Astrocyte of the hippocampus (primary cell): ENCODE data around the gene DUS2.

Experiments used
- DNase-seq: peaks from one replicate; pipeline ENCODE4 v3.0.0; 2011; ENCODE audit warnings: low read depth, low spot score

The DUS2 gene

DNA sequence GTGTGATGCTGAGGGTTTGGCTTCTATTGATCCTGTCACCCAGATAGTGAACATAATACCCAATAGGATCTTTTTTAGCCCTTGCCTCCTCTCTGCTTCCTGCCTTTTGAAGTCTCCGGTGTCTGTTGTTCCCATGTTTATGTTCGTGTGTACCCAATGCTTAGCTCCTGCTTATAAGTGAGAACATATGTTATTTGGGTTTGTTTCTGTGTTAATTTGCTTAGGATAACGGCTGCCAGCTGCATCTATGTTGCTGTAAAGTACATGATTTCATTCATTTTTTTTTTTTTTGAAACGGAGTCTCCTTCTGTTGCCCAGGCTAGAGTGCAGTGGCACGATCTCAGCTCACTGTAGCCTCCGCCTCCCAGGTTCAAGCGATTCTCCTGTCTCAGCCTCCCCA, 23.0 kb downstream of the DUS2 start:
- no peak for DNase-seq

DNA sequence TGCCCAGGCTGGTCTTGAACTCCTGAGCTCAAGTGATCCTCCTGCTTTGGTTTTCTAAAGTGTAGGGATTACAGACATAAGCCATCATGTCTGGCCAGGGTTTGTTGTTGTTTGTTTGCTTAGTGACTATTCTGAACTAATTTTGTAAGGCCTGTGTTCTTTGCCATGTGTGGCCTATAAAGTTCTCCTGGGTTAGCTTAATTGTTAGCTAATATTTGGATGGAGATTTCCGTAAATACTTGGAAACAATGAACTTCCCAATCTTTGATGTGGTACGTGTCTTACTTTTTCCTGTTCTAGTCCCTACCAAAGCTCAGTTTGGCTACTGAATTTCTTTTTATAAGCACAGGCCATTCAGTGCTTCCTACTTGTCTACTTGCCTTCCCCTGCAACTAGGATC, 24.9 kb downstream of the DUS2 start:
- DNase-seq, result no peak

DNA sequence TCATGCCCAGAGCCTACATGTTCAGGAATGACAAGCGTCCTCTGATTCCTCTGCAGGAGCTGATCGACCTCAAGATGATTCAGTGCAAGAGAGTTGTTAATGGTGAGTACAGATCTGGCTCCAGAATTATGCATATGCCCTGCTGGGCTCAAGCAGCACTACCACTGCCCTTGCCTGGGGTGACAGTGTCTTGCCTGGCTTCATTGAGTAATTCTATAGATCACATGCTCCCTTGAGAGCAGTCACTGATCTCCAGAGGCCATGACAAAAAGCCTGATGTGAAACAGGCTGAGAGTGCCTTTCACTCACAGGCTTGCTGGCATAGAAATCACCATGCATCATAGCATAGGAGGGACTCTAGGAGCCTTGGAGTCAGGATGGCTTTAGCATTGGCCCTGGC, 26.4 kb downstream of the DUS2 start:
- DNase-seq, result no peak

DNA sequence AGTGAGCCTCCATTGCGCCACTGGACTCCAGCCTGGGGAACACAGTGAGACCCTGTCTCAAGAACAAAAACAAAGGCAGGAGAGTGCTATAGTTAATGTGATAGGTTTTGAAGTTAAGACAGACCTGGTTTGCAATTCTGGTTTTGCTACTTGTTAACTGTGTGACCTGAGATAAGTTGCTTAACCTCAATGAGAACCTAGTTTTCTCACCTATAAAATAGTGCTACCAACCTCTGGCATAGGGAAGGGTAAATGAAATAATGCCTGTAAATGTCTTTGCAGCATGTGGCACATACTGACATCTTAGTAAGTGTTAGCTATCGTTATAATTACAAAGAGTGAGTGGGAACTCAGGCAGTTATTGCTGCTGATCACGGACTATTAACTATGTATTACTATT, 32.3 kb downstream of the DUS2 start:
- DNase-seq, result no peak

DNA sequence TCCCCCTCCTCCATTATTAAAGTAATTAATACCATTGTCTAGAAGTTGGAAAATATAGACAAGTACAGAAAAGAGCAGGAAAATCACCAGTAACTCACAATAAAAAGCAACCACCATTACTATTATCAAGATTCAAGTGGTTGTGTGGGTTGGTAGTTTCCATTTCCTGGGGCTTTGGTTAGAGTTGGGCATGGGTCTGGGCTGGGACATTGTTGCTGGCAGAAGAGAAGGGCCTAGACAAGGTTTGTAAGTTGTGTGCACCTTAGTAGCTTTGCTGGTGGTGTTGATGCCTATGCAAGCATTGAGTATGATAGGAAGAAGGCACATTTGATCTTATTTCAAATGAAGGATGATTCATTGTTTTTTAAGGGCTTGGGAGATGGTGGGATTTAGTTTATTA, 36.7 kb downstream of the DUS2 start:
- DNase-seq, result no peak

DNA sequence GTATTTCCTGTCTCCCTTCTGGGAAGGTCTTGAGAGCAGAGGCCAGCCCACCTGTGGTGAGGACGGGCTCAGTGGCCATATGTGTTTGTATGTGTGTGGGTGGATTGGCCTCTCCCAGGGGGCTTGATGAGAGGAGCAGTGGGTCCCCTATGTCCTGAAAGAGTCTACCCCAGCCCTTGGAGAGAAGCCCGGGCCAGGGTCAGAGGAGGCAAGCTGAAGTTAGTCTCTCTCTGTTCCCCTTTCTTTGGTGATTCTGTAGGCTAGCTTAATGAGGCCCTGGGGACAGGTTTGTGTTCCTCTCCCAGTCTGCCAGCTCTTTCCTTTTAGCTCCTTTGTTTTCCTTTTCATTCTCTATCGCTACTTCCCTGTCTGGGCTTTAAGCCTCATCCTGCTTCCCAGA, 38.3 kb downstream of the DUS2 start:
- no peak for DNase-seq

DNA sequence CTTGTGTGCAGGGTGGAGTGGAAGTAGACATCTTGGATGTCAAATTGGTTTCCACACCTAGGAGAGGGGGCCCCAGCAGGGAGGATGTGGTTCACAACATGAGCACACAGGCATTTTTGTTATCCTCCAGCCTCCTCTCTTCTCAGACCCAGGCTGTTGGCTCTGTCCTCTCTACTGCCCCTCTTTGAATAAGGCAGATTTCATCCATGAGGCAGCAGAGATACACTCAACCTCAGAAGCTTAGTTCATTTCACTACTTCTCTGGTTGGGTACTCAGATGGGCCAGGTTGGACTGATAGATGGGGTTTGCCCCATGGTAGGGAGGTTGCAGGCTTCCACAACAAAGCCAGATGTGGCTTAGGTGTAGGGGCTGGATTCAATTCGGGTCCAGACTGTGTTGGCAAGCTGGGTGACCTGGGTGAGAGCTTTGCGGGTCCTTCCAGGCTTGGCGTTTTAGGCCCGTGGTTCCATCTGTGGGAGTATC, 39.9 kb downstream of the DUS2 start:
- DNase-seq, result no peak

DNA sequence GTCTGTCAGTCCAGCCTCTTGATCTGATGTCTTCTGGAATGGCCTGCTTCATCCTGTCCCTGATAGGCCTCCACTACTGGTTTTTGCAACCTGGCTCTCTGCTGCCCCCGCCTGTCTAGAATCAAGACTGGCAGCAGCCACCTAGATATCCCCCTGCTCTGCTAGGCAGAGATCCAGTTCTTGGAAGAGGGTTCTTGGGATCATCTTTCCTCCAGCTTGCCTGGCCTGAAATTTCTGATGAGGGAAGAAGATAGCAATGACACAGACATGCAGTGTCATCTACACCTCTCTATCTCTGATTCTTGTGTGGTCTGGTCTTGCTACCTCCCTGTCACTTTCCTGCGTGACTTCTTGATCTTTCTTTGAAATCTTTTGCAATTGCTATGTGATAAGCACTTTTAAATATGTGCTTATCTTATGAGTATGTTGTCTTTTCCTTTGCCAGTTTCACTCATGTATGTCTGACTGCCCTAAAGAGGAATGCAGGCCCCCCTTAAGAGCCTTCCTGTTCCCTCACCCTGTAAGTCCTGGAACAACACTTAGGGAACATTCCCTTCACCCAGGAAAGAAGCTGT, 41.8 kb downstream of the DUS2 start:
- DNase-seq, result peak; percentile 83

DNA sequence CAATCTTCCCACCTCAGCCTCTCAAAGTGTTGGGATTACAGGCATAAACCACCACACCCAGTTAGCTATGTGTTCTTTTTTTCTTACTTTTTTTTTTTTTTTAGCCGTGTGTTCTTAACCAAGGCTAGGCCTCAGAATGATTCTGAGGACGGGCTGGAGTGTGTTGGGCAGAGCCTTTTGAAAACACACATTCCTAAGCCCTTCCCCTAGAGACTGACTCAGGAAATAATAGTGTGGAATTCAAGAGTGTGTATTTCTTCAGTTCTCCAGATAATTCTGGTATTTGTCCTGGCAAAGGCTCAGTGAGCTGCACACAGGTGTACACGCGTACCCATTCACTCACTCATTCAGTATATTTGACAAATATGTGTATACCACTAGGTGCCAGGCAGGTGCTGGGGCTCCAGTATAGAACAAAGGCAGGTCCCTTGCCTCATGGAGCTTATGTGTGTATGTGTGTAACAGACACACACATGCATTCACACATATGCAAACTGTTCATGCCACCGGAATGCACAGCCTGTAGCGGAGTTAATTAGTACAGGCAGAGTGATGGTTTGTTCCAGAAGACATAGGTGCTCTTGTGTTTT, 42.7 kb downstream of the DUS2 start:
- DNase-seq, result peak; percentile 90

DNA sequence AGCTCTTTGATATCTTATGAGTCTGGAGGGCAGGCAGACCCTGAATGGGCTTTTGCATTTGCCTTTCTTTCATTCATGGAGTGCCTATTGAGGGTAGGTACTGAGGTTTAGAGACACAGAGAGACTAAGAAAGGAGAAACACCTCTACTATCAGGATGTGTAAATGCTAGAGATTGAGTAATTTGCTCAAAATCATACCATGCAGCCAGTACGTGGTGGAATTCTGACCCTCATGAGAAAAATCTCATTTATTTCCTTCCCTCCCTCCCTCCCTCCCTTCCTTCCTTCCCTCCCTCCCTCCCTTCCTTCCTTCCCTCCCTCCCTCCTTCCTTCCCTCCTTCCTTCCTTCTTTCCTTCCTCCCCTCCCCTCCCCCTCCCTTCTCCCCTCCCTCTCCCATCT, 43.7 kb downstream of the DUS2 start:
- DNase-seq, result no peak

DNA sequence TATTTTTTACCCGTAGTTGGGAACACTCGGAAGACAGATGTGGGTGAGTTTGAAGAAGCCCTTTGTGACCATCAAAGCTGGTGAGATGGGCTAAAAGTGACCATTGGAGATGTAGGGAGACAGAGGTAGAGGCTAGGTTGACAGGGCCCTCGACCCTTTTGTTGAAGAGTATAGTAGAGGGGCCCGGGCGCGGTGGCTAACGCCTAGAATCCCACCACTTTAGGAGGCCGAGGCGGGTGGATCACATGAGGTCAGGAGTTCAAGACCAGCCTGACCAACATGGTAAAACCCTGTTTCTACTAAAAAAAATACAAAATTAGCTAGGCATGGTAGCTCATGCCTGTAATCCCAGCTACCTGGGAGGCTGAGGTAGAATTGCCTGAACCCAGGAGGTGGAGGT, 45.8 kb downstream of the DUS2 start:
- DNase-seq, result no peak

DNA sequence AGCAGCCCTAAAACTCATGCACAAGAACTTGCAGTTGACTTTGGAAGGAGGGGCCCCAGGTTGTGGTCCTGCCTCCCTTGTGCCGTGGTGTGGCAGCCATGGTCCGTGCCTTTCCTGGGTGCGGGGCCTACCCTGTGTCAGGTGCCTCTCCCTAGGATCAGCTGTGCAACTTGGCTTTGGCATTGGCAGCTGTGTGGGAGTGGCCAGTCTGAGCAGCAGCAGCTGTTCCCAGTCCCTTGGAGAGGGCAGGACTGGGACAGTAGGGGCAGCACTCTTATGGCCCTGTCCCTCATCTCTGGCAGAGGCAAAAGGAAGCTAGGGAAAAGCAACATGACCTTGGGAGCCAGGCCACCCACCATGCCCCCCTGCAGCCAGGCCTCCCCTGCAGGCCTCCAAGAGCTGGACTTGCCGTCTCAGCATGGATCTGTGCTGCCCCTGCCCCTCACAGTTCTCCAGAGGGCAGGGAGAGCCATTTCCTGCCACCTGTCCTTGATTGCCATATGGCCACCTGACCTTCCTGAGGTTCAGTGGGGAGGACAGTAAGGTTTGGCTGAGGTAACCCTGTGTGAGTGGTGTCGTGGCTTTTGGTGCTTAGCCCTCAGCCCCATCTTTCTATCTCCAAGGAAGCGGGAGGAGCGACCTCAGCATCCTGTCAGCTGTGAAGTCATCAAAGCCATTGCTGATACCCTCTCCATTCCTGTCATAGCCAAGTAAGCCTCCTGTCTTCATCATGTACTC, 46.6 kb downstream of the DUS2 start:
- no peak for DNase-seq

DNA sequence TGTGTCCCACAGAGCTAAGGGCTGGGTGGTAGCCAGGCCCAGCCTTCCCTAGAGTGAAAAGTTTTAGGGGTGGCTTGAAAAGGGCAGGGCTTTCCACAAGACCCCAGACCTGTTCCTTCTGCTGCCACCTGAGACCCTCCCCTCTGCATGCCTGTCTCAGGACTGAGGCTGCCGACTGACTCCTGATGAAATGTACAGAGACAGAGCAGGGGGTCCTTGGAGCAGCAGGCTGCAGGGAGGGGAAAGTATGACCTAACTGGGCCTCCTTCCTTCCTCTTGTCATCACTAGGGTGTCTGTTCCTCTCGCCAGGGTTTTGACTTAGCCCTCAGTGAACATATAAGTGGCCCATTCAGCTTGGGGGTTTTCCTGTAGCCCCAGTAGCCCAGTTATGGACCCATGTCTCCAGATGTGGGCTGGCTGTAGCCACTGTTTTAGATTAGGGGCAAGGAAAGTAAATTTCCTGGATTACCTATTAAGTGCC, 47.2 kb downstream of the DUS2 start:
- DNase-seq, result no peak

DNA sequence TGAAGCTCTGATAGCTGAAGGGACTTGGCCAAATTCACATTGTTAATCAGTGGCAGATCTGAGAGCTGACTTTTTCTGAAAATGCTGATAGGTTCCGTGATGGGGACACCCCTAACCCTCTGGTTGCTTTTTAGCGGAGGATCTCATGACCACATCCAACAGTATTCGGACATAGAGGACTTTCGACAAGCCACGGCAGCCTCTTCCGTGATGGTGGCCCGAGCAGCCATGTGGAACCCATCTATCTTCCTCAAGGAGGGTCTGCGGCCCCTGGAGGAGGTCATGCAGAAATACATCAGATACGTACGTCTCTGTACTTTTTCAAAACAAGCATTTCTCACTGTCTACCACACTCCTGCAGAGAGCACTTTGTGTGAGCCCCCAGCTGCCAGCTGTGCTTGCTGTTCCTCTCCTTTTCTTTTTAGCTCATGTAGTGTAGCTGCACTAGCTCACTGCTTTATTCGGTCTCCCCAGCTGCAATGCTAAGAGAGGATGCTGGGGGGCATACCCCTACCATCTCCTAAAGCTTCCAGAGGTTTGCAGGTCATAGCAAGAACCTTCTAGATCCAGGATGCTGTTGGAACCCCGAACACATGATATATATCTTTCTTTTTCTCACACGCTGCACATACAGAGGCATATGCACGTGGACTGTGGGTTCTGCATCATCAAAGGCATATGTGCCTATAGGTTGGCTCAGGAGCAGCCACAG, 47.9 kb downstream of the DUS2 start:
- DNase-seq, result no peak

DNA sequence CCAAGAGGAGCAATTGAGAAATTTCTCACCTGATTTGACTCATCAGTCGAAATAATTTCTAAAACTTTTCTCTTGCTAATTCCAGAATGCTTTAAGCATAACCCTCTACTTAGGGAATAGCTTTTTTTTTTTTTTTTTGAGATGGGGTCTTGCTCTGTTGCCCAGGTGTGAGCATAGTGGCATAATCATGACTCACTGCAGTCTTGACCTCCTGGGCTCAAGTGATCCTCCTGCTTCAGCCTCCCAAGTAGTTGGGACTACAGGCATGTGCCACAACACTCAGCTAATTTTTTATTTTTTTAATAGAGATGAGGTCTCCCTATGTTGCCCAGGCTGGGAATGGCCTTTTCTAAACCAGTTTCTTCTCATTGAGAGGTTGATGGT, 48.4 kb downstream of the DUS2 start:
- no peak for DNase-seq

DNA sequence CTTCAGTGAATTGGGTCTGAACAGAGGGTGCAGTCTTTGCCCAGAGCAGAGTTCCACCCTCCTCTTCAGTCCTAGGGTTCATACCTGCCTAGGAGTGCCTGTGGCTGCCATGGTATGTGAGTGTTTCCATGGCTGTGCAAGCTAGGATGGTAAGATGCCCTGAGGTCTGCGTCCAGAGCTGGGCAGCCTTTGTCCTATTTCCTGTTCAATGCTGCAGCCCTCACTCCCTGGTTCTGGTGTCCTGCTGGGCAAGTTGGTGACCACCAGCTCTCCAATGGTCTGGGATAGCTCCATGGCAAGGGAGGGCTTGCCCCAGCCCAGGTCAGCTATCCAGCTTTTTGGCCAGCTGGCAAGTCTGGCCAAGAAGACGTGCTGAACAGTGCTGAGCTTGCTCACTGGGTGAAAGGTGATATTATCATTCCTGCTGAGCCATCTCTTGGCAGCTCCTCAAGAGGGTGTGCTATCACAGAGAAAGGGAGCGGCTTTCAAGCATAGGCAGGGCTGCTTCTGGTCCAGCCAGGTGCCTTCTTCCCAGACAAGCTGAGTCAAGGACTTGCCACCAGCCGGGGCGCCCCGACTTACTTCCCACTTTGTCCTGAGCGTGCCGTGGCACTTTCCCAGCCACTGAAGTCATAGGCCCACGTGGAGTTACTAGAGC, 49.1 kb downstream of the DUS2 start:
- no peak for DNase-seq

DNA sequence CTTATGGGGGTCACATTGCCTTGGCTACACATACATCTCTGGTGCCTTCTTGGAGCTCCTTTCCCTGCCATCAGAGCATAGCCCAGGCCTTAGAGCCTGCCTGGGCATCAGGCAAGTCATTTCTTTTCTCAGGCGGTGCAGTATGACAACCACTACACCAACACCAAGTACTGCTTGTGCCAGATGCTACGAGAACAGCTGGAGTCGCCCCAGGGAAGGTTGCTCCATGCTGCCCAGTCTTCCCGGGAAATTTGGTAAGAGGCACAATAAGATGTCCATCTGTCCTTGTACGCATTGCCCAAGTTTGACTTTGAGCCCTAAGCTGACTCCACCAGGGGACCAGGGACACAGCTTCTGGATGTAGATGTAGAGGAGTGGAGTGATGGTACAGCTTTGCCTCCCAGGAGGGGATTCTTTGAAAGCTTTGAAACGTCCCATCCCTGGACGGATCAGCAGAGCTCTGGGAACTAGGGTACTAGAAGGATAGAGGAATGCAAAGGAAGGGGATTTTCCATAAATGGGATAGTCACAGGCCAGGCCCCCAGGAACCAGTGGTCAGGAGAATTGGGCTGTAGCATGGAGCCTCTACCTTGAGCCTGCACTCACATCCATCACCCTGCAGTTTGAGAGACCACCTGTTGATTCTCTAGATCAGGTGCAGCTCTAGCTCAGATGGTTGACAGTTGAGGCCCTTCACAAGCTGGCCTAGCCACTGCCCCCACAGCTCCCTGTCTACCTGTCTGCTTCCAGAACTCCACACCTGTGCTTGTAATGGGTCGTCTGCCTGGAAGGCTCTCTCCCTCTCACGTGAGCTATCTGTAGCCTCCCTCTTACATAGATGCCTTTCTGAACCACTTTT, 51.0 kb downstream of the DUS2 start:
- no peak for DNase-seq

DNA sequence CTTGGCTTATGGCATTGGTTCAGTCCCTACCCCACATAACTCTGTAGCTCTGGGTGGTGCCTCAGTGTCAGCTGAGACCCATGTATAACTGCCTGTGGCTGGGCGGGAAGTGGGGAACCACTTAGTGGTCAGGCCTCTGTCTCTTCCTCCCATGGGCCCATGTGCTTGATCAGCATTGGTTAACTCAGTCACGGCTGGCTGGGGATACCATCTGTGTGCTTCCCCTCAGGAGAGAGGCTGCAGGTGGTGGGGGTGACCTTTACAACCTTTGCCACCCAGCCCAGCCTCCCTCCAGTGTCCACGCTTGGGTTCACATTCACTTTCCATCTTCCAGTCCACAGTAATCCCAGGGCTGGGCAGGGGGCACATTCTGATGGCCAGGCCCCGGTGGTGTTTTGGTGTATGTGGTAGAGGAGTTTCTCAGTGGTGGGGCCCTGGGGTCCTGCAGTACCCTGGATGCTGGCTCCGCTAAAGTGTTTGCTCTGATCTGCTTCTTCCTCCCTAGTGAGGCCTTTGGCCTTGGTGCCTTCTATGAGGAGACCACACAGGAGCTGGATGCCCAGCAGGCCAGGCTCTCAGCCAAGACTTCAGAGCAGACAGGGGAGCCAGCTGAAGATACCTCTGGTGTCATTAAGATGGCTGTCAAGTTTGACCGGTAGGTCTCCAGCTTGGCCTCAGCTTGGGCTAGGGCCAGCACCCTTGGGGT, 51.9 kb downstream of the DUS2 start:
- no peak for DNase-seq

DNA sequence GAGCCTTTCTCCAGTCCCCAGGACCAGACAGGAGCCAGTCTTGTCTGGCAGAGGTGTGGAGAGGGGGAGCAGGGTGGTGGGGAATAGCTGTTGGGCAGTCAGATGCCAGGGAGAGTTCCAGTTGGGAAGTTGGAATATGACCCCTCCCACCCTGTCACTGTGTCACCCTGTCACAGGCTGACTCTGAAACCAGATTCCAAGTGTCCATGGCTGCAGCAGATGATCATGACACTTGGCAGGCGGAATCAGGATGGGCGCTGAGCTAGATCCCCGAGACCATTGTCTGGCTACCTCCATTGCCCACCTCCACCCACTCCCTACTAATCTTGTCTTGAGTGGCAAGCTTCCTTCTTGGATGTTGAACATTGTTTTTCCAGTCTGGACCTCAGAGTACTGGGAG, 52.9 kb downstream of the DUS2 start:
- no peak for DNase-seq

DNA sequence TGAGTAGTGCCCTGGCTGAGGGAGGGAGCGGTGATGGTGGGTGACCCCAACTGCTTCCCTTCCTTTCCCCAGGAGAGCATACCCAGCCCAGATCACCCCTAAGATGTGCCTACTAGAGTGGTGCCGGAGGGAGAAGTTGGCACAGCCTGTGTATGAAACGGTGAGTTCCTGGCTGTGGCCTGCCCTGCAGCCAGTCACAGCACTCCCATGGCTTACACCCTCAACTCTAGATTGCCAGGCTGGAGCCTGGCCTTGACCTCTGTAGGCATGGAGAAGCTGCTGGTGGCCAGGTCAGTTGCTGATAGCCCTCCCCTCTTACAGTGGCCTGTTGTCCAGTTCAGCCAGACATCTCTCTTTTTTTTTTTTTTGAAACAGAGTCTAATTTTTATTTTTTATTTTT, 53.5 kb downstream of the DUS2 start:
- no peak for DNase-seq
